SK-N-SH treated with all-trans-retinoic acid at 6 μM for 48 hours (cell line): ENCODE results near the gene CFAP299.

Experiments
- ATAC-seq: fragments of 200-7000 bp; cut with Tn5 transposase; 3 replicates; pipeline ENCODE4 v1.9.1; 2020; ENCODE audit warnings: mild to moderate bottlenecking, moderate library complexity
- ARNTL ChIP-seq: fragments of 450-650 bp; formaldehyde crosslinking; IDR thresholded peaks from 2 replicates; pipeline ENCODE4 v1.5.0; 2020; ENCODE audit warnings: low read depth, mild to moderate bottlenecking, moderate library complexity, borderline replicate concordance
- BACH2 ChIP-seq: fragments of 250-450 bp; sonication (Bioruptor Pico); IDR thresholded peaks from 2 replicates; pipeline ENCODE4 v1.9.0; 2021; ENCODE audit warnings: mild to moderate bottlenecking, borderline replicate concordance
- CSDC2 ChIP-seq: fragments of 250-450 bp; sonication (Bioruptor Pico); IDR thresholded peaks from 2 replicates; pipeline ENCODE4 v1.5.0; 2020; ENCODE audit warnings: mild to moderate bottlenecking, moderate library complexity
- ESRRG ChIP-seq: fragments of 250-450 bp; sonication (Bioruptor Pico); IDR thresholded peaks from 2 replicates; pipeline ENCODE4 v1.6.1; 2021; ENCODE audit warnings: mild to moderate bottlenecking
- GLIS3 ChIP-seq: fragments of 250-450 bp; sonication (Bioruptor Pico); IDR thresholded peaks from 2 replicates; pipeline ENCODE4 v1.5.0; 2020; ENCODE audit warnings: mild to moderate bottlenecking, moderate library complexity
- ISL1 ChIP-seq: fragments of 250-450 bp; sonication (Bioruptor Pico); IDR thresholded peaks from 2 replicates; pipeline ENCODE4 v2.1.2; 2022; ENCODE audit warnings: mild to moderate bottlenecking, moderate library complexity
- OSR1 ChIP-seq: fragments of 250-450 bp; sonication (Bioruptor Pico); IDR thresholded peaks from 2 replicates; pipeline ENCODE4 v1.8.0; 2022; ENCODE audit warnings: moderate library complexity, mild to moderate bottlenecking, inconsistent platforms
- PPARA ChIP-seq: fragments of 250-450 bp; sonication (Bioruptor Pico); IDR thresholded peaks from 2 replicates; pipeline ENCODE4 v1.5.0; 2020; ENCODE audit warnings: mild to moderate bottlenecking, borderline replicate concordance
- RARB ChIP-seq: fragments of 250-450 bp; sonication (Bioruptor Pico); IDR thresholded peaks from 2 replicates; pipeline ENCODE4 v1.8.0; 2021; ENCODE audit warnings: mild to moderate bottlenecking, moderate library complexity
- SNAI2 ChIP-seq: fragments of 250-450 bp; sonication (Bioruptor Pico); IDR thresholded peaks from 2 replicates; pipeline ENCODE4 v1.5.0; 2020; ENCODE audit warnings: mild to moderate bottlenecking, moderate library complexity
- ZC3H10 ChIP-seq: fragments of 250-450 bp; sonication (Bioruptor Pico); IDR thresholded peaks from 2 replicates; pipeline ENCODE4 v1.5.1; 2021; ENCODE audit warnings: mild to moderate bottlenecking, moderate library complexity
- ZFP3 ChIP-seq: fragments of 250-450 bp; sonication (Bioruptor Pico); IDR thresholded peaks from 2 replicates; pipeline ENCODE4 v1.5.0; 2020; ENCODE audit warnings: mild to moderate bottlenecking, moderate library complexity
- ZFP30 ChIP-seq: fragments of 450-650 bp; formaldehyde crosslinking; IDR thresholded peaks from 2 replicates; pipeline ENCODE4 v1.5.0; 2022; ENCODE audit warnings: mild to moderate bottlenecking, moderate library complexity
- ZNF565 ChIP-seq: fragments of 450-650 bp; formaldehyde crosslinking; conservative IDR thresholded peaks from 2 replicates; pipeline ENCODE4 v1.5.0; 2020; ENCODE audit warnings: low read depth, mild to moderate bottlenecking, moderate library complexity
- ZNF8 ChIP-seq: fragments of 450-650 bp; formaldehyde crosslinking; IDR thresholded peaks from 2 replicates; pipeline ENCODE4 v1.5.0; 2020; ENCODE audit warnings: mild to moderate bottlenecking, moderate library complexity
- TF ChIP-seq, protein P1 (sequence below): fragments of 250-450 bp; sonication (Bioruptor Pico); IDR thresholded peaks from 2 replicates; pipeline ENCODE4 v1.8.0; 2020; ENCODE audit warnings: mild to moderate bottlenecking, moderate library complexity, borderline replicate concordance
- TF ChIP-seq, protein P2 (sequence below): fragments of 250-450 bp; sonication (Bioruptor Pico); IDR thresholded peaks from 2 replicates; pipeline ENCODE4 v1.5.1; 2020; ENCODE audit warnings: low read depth, mild to moderate bottlenecking, moderate library complexity
- TF ChIP-seq, protein P3 (sequence below): fragments of 250-450 bp; sonication (Bioruptor Pico); IDR thresholded peaks from 2 replicates; pipeline ENCODE4 v1.5.0; 2020; ENCODE audit warnings: mild to moderate bottlenecking, moderate library complexity
- TF ChIP-seq, protein P4 (sequence below): fragments of 250-450 bp; sonication (Bioruptor Pico); IDR thresholded peaks from 2 replicates; pipeline ENCODE4 v1.5.1; 2021; ENCODE audit warnings: mild to moderate bottlenecking, moderate library complexity
- TF ChIP-seq, protein P5 (sequence below): fragments of 250-450 bp; sonication (Bioruptor Pico); IDR thresholded peaks from 2 replicates; pipeline ENCODE4 v1.8.0; 2021; ENCODE audit warnings: low read depth, mild to moderate bottlenecking, moderate library complexity, borderline replicate concordance

Gene CFAP299

DNA sequence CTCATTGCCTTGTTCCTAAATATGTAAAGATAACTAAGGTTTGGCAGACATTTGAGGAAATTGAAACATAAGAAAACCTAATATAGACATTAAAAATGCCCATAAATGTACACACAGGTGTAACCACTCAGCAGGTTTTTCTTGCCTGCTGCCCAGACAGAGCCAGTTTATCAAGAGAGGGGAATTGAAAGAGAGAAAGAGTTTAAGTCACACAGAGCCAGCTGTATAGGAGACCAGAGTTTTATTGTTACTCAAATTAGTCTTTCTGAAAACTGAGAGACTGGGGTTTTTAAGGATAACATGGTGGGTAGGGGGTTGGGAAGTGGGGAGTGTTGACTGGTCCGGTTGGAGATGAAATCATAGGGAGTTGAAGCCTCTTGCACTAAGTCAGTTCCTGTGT is 119.0 kb downstream of the CFAP299 start (continued):
- TF ChIP-seq PPARA (CRISPR knock-in tag) (no peak), ZFP3 (no peak)
- TF ChIP-seq, protein P1, sequence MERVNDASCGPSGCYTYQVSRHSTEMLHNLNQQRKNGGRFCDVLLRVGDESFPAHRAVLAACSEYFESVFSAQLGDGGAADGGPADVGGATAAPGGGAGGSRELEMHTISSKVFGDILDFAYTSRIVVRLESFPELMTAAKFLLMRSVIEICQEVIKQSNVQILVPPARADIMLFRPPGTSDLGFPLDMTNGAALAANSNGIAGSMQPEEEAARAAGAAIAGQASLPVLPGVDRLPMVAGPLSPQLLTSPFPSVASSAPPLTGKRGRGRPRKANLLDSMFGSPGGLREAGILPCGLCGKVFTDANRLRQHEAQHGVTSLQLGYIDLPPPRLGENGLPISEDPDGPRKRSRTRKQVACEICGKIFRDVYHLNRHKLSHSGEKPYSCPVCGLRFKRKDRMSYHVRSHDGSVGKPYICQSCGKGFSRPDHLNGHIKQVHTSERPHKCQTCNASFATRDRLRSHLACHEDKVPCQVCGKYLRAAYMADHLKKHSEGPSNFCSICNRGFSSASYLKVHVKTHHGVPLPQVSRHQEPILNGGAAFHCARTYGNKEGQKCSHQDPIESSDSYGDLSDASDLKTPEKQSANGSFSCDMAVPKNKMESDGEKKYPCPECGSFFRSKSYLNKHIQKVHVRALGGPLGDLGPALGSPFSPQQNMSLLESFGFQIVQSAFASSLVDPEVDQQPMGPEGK (CRISPR knock-in tag): no peak

DNA sequence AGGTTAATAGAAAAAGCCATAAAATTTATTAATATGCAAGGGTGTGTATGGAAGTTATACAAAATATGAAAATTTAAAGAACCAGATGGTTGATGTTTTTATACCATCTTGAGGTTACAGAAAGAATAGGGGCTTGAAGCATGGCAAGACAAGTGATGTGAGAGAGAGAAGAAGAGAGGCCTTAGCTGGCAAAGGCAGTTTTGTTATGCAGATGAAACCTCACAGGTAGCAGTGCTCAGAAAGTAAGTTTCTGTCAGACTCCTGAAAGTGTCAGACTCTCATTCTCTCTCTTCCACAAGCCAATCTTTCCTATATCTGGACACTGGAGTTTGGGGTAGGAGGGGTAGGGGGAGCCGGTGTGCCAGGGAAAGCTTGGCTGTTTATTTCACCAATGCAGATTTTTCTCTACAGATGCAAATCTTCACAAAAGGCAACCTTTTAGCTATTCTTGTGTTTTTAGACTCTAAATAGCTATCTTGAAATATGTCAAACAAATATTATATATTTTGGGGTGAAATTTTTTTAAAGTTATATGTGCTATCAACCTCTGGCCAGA is 124.5 kb downstream of the CFAP299 start:
- TF ChIP-seq ZNF8: no peak
- ATAC-seq: no peak

DNA sequence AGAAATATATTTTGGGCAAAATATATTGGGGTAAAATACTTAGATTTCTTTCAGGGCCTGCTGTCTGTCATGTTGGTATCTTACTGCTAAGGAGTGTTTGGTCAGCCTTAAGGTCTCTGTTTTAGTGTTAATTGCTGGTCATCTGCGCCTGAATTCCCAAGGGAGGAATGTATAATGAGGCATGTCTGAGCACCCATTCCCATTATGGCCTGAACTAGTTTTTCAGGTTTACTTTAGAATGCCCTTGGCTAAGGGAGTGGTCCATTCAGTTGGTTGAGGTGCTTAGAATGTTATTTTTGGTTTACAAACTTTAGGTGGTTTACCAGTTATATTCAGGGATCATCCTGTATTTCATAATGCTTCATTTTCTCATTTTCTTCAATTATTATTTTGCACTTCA is 125.9 kb downstream of the CFAP299 start:
- TF ChIP-seq, protein P2, sequence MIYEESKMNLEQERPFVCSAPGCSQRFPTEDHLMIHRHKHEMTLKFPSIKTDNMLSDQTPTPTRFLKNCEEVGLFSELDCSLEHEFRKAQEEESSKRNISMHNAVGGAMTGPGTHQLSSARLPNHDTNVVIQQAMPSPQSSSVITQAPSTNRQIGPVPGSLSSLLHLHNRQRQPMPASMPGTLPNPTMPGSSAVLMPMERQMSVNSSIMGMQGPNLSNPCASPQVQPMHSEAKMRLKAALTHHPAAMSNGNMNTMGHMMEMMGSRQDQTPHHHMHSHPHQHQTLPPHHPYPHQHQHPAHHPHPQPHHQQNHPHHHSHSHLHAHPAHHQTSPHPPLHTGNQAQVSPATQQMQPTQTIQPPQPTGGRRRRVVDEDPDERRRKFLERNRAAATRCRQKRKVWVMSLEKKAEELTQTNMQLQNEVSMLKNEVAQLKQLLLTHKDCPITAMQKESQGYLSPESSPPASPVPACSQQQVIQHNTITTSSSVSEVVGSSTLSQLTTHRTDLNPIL (CRISPR knock-in tag): no peak
- TF ChIP-seq BACH2 (CRISPR knock-in tag) (no peak), ESRRG (CRISPR knock-in tag) (no peak), ARNTL (no peak), PPARA (CRISPR knock-in tag) (no peak), RARB (CRISPR knock-in tag) (no peak), CSDC2 (CRISPR knock-in tag) (no peak)
- TF ChIP-seq, protein P3, sequence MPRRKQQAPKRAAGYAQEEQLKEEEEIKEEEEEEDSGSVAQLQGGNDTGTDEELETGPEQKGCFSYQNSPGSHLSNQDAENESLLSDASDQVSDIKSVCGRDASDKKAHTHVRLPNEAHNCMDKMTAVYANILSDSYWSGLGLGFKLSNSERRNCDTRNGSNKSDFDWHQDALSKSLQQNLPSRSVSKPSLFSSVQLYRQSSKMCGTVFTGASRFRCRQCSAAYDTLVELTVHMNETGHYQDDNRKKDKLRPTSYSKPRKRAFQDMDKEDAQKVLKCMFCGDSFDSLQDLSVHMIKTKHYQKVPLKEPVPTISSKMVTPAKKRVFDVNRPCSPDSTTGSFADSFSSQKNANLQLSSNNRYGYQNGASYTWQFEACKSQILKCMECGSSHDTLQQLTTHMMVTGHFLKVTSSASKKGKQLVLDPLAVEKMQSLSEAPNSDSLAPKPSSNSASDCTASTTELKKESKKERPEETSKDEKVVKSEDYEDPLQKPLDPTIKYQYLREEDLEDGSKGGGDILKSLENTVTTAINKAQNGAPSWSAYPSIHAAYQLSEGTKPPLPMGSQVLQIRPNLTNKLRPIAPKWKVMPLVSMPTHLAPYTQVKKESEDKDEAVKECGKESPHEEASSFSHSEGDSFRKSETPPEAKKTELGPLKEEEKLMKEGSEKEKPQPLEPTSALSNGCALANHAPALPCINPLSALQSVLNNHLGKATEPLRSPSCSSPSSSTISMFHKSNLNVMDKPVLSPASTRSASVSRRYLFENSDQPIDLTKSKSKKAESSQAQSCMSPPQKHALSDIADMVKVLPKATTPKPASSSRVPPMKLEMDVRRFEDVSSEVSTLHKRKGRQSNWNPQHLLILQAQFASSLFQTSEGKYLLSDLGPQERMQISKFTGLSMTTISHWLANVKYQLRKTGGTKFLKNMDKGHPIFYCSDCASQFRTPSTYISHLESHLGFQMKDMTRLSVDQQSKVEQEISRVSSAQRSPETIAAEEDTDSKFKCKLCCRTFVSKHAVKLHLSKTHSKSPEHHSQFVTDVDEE: no peak
- no peak for ATAC-seq

DNA sequence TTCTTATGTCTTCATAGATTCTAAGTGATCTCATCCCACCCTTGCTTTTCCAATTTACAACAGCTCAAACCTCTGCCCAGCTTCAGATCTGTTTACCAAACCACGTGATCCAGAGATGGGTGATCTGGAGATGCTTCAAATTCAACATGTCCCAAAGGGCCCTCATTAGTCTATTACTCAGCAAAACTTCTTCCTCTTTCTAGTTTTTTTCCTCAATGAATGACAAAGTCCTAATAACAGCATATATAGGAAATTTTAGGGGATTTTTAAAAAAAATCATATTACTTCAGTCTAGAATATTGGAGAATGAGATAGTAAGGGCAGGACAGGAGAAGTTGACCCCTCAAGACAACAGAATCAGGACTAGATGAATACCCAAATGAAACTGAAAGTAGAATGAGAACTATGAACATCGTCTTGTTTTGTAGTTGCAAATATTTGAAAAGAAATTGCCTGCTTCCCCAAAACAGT is 127.1 kb downstream of the CFAP299 start:
- no peak; the same call in 2 of the 3 replicates for ATAC-seq
- TF ChIP-seq ZFP30 (CRISPR knock-in tag) (no peak), ESRRG (CRISPR knock-in tag) (no peak), ZC3H10 (CRISPR knock-in tag) (no peak), ISL1 (CRISPR knock-in tag) (no peak), ARNTL (no peak), GLIS3 (no peak), ZNF565 (no peak), SNAI2 (CRISPR knock-in tag) (no peak), OSR1 (no peak), PPARA (CRISPR knock-in tag) (no peak)
- TF ChIP-seq, protein P4, sequence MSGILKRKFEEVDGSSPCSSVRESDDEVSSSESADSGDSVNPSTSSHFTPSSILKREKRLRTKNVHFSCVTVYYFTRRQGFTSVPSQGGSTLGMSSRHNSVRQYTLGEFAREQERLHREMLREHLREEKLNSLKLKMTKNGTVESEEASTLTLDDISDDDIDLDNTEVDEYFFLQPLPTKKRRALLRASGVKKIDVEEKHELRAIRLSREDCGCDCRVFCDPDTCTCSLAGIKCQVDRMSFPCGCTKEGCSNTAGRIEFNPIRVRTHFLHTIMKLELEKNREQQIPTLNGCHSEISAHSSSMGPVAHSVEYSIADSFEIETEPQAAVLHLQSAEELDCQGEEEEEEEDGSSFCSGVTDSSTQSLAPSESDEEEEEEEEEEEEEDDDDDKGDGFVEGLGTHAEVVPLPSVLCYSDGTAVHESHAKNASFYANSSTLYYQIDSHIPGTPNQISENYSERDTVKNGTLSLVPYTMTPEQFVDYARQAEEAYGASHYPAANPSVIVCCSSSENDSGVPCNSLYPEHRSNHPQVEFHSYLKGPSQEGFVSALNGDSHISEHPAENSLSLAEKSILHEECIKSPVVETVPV (CRISPR knock-in tag): no peak
- TF ChIP-seq, protein P3: no peak
- TF ChIP-seq, protein P5, sequence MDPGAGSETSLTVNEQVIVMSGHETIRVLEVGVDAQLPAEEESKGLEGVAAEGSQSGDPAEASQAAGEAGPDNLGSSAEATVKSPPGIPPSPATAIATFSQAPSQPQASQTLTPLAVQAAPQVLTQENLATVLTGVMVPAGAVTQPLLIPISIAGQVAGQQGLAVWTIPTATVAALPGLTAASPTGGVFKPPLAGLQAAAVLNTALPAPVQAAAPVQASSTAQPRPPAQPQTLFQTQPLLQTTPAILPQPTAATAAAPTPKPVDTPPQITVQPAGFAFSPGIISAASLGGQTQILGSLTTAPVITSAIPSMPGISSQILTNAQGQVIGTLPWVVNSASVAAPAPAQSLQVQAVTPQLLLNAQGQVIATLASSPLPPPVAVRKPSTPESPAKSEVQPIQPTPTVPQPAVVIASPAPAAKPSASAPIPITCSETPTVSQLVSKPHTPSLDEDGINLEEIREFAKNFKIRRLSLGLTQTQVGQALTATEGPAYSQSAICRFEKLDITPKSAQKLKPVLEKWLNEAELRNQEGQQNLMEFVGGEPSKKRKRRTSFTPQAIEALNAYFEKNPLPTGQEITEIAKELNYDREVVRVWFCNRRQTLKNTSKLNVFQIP (CRISPR knock-in tag): no peak
